ENCODE results near the gene RPSA.
"Not testable (repeated sequence)": the region's sequence is repeated elsewhere in the genome, so short reads cannot be mapped to it uniquely, and the experiment has no call there.

RPSA gene

DNA sequence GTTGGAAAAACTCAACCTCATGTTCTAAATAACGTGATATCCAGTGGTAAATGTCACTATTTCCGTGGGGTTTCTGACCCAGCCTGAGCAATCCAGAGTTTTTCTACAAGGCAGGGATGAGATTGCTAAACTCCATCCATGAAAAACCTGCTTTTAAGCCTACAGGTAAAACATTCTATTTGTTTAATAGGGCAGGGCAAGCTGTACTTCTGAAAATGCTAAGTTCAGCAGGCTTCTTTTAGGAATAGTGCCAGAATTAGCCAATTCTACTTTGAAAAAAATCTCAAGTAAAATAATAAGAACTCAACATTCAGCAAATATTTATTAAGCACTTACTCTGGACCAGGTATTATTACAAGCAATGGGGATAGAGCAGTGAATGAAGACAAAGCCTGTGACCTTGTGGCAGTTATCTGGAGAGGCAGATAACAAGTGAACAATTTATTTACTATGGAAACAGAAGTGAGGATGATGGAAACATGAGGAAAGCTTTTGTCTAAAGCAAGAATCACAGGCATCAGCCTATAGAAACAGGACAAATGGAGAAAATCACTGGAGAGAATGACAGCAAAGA lies 13.3 kb downstream of the RPSA start:
- DNase-seq (ENCODE audit: low read depth): no peak

DNA sequence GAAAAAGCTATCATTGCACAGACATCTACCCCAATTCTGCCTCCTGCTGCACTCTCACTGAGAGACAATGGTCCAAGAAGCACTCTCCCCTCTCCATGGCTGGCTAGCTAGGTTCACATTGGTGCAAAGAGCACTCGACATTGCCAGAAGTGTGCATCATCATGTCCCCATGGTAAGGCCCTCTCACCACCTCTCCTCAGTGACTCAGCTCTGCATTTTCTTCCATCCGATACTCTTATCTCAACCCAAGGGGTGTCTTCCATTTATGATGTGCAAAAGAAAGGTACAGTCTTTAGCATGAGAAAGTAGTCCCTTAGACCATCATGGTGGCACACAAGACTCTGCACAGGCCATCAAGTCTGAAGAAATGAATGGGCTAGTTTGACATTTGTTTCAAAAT lies 14.0 kb downstream of the RPSA start:
- no peak for DNase-seq (ENCODE audit: low read depth)

DNA sequence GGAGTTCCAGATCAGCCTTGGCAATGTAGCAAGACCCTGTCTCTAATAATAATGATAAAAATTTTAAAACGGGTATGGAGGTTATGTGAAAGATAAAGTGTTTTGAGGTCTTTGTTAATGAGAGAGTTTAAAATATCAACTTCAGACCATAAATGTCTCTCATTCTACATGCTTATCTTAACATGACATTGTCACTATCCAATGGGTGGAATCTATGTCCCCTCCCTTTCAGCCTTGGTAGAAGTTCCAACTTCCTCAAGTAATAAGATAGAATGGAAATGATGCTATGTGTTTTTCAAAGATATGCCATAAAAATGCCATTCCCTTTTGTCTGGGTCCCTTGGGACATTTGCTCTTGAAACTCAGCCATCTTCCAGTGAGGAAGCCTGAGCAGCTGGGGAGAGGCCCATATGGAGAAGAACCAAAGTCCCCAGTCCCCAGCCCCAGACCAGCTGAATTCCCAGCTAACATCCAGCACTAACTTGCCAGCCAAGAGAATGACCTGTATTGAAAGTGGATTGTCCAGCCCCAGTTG lies 17.0 kb downstream of the RPSA start:
- no peak for DNase-seq (ENCODE audit: low read depth)

DNA sequence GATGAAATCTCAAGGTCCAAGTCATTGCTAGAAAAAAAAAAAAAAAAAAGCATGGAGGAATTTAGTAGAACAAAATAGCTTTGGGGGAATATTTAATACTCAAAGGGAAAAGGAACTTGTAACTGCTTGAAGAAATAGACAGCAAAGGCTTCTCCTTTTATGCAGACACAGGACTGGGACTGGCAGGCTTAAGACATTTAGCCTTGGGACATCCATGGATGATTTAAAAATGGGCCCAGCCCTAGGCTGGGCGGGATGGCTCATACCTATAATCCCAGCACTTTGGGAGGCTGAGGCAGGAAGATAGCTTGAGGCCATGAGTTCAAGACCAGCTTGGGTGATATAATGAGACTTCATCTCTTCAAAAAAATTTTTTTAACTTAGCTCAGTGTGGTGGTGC lies 19.8 kb downstream of the RPSA start:
- DNase-seq (ENCODE audit: low read depth): no peak

DNA sequence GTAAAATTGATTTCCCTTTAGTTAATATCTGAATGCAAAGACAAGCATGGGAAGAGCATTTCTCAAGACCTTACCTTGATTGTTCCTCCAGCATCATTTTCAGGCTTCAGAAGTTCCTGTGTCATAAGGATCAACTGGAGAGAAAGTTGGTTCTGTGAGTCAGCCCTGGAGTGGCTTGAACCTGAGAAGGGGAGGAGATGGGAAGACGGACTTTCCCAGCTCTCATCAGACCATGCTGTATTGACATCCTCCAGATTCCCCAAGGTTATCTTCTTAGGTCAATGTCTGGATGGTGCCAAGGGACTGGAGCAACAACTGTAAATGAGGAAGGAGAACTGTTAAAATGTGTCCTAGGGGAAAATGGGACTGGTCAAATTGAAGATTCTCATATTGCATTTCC lies 21.0 kb downstream of the RPSA start:
- no peak for DNase-seq (ENCODE audit: low read depth)

DNA sequence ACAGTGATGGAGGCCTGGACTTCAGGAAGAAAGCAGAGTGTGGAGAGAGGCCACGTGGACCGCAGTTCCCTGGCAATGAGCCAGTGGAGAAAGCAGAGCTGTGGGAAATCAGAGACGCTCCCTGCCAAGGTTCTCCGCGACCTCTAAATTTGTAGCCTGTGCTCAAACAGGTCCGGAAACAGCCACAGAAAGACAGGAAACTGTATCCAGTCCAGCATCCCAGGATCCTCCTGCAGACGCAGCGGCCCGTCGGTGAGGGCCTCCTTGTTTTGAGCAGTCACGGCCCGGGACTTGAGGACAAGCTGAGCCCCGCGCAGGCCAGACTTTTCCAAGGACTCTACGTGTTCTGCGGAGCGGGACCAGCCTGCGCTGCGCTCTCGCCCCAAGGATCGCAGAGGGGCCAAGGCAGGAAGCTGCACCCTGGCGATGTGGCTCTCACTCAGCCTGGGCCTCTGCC lies 22.3 kb downstream of the RPSA start:
- DNase-seq (ENCODE audit: low read depth): no peak

DNA sequence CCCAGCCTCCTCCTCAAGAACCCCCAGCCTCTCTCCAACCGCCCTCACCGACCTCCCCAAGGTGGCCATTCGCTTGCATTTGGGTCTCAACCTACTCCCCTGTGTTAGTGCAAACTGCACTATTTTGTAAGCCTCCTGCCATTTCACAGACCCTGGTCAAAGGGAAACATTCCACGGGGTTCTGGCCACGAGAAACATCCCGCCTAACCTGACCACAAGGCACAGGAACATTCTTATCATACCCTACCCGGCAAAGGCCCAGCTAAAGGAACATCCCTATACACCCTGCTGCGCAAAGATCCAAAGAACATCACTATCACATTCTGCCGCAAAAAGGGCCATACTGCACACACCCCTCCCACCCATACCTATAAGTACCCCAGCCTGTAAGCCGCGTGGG lies 22.9 kb downstream of the RPSA start:
- DNase-seq (ENCODE audit: low read depth): no peak

DNA sequence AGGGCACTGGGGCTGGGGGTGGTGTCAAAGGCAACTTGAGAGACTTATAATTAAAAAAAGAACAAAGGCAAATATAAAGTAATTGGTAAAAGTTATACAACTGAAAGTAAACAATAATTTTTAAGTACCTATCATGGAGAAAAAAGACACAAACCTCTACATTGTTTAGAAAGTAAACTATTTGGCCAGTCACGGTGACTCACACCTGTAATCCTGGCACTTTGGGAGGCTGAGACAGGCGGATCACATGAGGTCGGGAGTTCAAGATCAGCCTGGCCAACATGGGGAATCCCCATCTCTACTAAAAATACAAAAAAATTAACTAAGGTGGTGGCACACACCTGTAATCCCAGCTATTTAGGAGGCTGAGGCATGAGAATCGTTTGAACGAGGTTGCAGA lies 25.8 kb downstream of the RPSA start:
- DNase-seq (ENCODE audit: low read depth): no peak

DNA sequence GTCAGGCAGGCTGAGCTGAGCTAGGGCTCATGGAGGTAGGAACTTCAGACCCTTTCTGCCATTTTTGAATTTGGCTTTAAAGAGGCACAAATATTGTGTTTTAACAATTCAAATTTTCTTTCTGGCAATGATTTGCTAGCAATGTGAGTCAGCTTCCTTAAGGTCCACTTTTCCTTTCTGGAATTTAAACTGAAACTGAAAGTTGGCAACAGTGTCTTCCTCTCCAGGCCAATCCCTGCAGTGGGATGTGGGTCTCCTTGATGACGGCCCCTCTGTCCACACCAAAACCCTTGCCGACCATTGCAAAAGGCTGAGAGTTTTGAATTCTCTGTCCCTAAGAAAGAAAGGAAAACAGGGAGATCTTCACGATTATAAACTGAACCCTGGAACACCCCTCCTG lies 27.1 kb downstream of the RPSA start:
- no peak for DNase-seq (ENCODE audit: low read depth)

DNA sequence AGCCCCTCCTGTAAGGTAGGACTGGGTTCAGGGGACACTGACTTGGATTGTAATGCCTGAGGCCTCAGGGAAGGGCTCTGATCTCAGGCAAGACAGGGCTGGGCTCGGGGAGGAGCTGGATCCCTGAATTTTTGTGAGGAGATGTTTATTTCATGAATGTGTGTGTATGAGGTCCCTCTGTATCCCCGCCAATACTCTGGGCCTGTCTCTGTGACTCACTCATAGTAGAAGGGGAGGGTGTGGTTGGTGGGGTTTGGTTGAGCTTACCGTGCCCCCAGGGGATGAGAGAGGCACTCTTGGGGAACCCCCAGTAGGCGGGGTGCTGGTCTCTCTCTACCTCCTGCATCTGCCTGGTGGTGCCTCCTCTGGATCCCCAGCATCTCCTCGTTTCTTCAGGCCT lies 28.1 kb downstream of the RPSA start:
- DNase-seq (ENCODE audit: low read depth): no peak

DNA sequence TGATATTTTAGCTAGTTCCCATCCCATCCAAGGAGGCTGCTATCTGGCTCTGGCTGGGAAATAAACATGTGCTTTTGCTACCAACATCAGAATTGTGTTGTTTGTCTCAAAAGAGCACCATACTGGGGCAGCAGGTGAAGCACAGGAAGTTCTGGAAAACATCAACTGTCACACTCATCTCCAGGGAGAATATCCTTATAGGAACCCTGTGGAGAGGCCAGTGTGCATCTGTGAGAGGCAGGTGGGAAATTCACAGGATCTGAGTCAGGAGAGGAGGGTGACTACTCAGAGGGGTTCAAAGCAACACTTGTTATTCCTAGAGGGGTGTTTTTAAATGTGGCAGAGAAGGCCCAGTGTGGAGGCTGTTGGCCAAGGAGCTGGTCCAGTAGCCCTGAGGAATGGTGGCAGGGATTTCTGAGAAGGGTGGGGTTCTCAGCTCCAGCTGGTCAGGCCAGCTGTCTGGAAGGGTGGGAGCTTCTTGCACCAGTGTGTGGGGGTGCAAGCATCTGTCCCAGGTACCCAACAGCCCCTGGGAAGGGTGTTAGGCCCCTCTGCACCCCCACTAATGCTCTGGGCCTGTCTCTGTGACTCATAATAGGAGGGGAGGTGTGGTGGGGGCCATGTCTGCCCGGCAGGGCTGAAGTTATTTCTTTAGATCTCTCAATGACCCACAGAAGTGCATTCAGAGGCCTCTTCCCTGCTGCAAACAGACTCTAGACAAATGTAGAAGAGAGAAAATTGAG lies 28.7 kb downstream of the RPSA start:
- no peak for DNase-seq (ENCODE audit: low read depth)

DNA sequence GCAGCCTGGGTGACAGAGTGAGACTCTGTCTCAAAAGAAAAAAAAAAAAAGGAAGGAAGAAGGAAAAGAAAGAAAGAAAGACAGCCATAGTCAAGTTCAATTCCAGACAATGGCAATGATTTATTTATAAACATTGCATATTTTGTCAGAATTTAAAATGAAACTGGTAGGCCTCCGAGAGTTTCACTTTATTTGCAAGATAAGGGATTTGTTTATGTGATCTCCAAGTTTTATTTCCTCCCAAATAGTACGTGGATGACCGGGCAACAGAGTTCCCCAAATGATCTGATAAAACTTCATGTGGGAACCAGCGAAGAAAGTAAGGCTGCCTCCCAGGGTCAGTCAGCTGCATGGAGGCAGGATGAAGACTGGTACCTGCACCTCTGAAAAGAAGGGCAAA lies 32.4 kb downstream of the RPSA start:
- DNase-seq (ENCODE audit: low read depth): no peak

DNA sequence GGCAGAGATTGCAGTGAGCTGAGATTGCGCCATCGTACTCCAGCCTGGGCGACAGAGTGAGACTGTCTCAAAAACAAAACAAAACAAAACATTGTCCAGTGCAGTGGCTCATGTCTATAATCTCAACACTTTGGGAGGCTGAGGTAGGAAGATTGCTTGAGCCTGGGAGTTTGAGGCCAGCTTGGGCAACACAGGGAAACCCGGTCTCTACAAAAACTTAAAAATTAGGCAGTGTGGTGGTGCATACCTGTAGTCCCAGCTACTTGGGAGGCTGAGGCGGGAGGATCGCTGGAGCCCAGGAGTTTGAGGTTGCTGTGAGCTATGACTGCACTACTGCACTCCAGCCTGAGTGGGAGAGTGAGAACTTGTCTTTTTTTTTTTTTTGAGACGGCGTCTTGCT lies 33.8 kb downstream of the RPSA start:
- no peak for DNase-seq (ENCODE audit: low read depth)

DNA sequence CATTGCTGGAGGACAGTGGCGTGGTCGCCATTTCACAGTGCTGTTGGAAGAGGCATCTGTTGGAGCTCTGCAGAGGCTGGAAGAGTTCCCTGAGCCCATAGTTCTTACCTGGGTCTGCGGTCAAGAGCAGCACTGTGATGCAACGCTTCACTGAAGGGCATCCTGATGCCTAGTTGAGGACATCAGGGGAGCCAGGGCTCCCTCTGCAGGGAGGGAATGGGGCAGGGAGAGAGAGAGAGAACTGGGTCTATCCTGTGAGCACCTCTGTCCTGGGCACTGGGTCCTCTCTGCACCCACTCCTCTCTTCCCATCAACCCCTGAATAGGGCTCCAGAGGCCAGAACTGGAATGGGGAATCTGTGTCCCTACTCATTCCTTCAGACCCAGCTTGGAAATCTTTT lies 37.0 kb downstream of the RPSA start:
- DNase-seq (ENCODE audit: low read depth): no peak

DNA sequence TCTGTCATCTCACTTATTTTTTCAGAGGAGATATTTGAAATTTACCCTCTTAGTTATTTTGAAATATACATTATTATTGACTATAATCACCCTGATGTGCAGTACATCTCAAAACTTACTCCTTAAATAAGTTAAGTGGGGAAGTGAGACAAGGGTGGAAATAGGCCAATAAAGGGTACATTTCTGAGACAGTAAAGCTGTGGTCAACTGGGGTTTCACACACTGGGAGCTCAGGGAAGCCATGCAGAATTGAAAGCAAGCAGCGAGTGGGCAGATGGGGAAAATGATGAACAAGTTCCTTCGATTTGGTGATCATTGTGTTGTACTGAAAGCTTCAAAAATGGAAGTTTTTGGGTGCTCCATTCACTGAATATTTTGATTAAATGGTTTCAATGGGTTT lies 39.4 kb downstream of the RPSA start:
- no peak for DNase-seq (ENCODE audit: low read depth)

DNA sequence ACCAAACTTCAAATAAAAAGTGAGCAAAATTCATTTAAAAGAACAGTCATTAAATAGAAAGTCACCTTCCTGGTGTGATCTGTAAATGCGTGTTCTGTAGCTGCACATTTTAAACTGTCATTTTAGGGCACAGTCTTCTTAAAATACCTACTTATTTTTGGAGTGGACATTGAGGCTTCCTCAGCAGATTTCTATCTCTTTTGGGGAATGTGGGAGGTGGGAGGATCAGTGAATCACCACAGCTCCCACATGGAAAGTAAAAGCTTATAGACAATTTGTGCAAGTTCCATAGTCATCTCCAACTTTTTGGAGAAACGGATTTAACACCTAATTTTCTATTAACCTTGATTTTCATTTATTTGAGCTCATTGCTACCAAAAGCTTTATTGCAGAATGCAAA lies 39.9 kb downstream of the RPSA start:
- no peak for DNase-seq (ENCODE audit: low read depth)

DNA sequence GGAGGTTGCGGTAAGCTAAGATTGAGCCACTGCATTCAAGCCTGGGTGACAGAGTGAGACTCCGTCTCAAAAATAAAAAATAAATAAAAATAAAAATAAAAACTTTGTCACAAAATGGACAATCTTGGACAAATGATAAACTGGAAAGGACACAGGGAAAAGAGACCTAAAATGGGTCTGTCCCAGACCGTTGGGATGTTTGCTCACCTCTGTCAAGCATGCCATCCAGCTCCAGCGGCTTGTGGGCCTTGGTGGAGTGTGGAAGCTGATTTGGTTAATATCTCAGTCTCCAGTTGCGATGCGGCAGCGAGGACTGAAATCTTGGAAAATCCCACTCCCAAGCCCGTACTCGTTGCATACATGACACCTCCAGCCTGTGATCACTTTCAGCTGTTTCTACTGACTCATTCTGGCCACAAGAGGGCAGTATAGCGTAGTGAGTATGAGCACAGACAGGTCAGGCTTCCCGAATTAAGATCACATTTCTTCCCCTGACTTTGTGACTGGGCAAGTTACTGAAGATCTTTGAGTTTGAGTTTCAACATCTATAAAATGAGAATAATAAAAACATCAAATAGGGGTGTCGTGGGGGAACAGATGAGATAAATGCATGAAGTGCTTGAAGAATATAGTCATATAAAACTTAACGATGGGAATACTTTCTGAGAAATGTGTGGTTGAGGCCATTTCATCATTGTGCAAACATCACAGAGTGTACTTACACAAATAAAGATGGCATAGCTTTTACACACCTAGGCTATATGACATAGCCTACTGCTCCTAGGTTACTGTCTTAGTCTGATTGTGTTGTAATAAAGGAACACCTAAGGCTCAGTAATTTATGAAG lies 41.3 kb downstream of the RPSA start:
- DNase-seq (ENCODE audit: low read depth): peak; percentile 33

DNA sequence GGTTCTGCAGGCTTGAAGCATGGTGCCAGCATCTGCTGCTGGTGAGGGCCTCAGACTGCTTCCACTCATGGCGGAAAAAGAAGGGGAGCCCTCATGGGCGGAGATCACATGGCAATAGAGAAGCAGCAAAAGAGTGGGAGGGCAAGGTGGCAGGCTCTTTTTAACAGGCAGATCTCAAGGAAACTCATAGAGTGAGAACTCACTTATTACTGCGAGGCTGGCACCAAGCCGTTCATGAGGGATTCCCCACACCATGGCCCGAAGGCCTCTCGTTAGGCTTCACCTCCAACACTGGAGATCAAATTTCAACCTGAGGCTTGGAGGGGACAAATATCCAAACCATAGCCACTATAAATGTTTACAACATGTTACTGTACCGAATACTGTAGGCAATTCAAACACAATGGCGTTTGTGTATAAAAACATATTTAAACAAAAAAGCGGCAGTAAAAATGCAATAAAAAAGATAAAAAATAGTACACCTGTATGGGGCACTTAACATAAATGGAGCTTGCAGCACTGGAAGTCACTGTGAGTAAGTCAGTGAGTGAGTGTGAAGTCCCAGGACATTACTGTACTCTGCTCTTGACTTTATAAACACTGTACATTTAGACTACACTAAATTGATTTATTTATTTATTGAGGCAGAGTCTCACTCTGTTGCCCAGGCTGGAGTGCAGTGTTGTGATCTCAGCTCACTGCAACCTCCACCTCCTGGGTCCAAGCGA lies 42.1 kb downstream of the RPSA start:
- no peak for DNase-seq (ENCODE audit: low read depth)

DNA sequence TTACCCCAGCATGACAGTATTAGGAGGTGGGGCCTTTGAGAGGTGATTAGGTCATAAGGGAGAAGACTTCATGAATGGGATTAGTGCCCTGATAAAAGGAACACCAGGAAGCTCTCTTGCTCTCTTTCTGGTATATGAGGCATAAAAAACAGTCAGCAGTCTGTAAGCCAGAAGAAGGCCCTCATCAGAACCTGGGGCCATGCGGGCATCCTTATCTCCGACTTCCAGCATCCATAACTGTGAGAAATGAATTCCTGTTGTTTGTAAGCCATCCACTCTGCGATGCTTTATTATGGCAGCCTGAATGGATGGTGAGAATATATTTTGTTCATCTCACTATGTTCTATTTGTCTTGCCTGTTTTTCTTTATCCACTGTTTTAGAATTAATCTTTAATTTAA lies 43.3 kb downstream of the RPSA start:
- DNase-seq (ENCODE audit: low read depth): no peak

DNA sequence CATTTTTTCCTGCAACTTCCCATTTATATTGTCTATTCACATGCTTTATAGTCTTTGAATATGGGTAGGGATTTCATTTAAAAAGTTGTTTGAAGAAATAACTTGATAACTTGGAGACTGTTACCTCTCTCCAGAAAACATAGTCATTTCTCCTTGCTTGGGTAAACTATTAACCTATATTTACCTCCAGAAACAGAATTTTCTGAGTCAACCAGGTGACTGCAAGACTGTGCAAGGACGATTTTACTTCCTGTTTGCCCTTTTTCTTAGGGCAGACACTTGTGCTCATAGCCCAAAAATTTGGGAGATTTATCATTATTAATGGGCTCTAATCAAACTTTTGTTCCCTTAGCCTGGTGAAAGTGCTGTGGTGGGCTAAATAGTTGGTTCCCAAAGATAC lies 46.6 kb downstream of the RPSA start:
- no peak for DNase-seq (ENCODE audit: low read depth)

DNA sequence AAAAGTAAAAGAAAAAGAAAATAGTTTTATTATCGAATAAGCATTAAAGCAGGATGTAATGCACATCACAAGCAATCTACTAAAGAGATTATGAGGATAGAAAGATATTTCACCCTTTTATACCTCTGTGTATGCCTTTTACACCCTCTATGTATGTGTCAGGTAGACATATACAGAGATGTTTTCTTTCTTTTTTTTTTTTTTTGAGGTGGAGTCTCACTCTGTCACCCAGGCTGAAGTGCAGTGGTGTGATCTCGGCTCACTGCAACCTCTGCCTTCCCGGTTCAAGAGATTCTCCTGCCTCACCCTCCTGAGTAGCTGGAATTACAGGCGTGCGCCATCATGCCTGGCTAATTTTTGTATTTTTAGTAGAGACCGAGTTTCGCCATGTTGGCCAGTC lies 47.4 kb downstream of the RPSA start:
- DNase-seq (ENCODE audit: low read depth): not testable (repeated sequence)

DNA sequence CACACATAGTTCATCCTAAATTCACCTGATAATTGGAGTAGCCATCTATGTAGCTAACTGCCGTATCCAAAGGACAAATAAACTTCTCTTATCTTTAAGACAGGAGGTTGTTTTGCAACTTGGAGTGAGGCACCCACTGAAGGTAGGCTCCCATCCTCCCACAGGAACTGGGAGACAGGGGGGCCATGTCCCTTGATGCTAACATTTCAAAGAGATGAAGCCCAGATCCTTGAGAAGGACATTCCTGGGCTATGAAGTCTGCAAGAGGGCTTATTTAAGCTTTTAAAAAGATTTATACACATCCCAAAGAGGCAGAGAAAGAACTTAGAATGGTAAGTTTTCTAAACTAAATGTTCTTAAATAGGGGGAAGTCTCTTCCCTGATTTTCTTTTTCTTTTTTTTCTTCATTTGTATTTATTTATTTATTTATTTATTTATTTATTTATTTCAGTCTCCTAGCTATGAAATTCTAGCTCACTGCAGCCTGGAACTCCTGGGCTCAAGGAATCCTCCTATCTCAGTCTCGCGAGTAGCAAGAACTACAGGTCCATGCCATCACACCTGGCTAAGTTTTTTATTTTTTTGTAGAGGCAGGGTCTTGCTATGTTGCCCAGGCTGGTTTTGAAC lies 48.2 kb downstream of the RPSA start:
- no peak for DNase-seq (ENCODE audit: low read depth)

Data from activated T-cell treated with anti-CD3 and anti-CD28 coated beads for 1 hour (primary cell).